RCC 7860 (cell line): Measurements from ENCODE around the gene TGM2.

Experiments used
- DNase-seq: peaks from one replicate; pipeline ENCODE4 v3.0.0-alpha.2; 2015; ENCODE audit warnings: low spot score
- FAIRE-seq: peaks from 2 replicates; lab custom pipeline; 2012; peaks lifted over from hg19 to GRCh38; lab: Jason Lieb, UNC

TGM2 gene

DNA sequence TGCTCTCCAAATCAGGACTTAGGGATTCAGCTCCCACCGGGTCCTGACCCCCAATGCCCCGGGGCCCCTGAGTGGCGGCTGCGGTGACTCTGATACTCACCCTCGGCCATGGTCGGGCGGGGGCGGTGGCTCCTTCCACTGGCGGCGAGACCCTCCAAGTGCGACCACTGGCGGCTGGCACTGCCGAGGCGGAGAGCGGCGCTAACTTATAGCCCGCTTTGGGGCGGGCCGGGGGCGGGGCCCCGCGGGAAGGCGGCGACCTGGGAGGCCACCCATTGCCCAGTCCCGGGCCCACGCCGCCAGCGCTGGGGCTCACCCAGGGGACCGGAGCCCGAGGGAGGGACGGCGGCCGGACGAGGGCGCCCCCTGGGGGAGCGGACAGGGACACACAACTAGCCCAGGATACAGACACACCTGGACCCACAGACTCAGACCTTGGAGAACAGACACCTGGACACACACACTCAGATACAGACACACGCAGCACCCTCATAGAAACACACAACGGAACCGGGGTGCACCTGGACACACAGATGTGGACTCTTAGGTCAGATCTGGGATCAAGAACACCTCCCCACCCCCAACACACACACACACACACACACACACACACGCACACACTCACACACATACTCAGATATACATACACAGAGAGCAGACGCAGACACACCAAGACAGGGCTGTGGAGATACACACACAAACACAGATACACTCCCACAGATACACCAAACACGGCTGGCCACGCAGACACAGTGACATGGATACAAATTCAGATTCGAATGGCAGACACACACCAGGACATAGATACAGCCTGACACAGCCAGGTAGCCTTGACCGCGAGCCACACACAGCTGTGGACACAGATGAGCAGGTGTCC lies at the start of gene TGM2:
Gene TGM2 (minus strand): TSS at position 182 of the 877 bp plus-strand sequence. CDS start 72 bp downstream, at position 110.
- peak; percentile 85 for DNase-seq
- no peak for FAIRE-seq

DNA sequence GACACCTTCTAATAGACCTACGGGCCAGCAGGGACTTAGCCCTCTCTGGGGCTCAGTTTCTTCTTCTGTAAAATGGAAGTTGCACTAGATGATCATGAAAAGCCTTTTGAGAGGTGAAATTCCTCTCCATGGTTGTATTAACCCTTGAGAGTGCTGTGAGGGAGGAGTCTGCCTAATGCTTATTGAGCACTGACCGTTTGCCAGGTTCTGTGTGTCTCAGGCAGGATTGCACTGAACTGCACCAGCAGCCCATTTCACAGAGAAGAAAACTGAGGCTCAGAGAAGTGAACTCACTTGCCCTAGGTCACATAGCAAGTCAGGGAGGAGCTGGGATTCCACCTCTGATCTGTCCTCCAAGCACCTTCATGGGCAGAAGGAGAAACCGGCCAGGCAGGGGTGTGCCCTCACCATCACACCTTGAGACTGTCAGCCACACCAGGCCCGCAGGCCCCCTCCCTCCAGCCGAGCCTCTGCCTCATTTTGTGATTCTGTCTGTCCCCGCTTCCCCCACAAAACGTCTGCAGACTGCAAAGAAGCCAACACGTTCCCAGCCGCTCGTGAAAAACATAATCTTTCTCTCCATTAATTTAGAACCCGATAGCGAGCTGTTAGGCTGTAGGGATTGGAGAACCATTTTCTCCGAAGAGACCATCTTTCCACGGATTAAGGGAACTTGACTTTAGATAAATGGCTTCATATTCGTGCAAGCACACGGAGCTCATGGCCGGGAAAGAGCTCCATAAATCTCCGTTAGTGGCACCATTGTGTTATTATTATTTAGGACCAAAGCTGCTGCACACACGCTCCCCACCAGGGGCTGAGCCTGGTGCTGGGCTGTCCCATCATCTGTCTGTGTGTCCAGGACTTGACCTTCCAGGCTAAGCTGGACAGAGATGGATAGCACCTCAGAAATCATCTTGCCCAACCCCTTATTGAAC lies 49.5 kb upstream of the TGM2 start:
- FAIRE-seq: no peak
- no peak for DNase-seq

DNA sequence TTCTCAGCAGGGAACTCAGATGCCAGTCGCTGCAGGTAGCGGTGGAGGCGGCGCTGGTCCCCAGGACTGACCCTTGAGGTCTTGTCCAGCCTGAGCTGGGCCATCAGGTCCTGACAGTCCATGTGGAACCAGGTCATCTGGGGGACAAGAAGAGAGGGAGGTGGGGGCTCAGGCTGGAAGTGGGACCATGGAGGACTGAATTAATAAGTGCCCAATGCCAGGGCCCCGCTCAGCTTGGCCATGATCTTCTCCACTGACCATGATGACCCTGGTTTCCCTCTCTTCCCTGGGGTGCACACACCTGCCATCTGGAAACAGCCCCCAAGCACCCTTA lies 48.5 kb upstream of the TGM2 start:
- DNase-seq: no peak
- FAIRE-seq: no peak

DNA sequence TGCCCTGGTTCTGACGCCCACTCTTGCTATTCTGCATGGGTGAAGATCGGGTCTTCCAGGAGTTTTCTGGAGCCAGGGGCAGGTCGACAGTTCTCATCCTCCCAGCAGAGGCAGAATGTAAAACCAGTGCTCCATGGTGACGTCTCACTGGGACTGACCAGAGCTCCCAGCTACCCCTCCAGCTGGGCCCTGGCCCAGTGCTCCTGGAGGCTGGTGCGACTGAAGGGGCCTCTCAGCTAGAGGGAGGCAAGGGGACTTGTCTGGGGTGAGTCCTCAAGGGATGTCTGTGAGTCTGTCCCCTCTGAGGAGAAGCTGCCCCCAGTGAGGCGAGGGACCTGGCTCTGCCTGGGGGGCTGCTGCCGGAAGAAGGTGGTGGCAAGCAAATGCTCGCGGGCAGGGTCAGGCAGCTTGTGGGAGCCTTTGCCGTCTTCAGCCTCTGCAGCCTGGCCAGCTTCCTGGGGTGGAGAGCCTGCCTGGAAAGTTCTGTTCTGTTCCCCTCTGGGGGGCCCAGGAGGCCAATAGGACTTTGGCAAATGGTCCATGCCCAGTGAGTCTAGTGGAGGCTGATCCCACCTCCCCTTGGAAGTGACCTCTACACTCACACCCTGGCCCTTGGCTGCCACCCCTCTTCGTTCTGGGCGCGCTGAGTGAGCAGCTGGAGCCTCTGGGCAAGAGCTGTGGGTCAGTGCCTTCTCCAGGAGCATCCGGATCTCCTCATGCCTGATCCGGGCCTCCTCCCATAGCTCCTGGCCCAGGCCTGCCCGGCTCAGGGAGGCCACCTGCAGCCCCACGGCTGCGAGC lies 47.9 kb upstream of the TGM2 start:
- DNase-seq (no peak), FAIRE-seq (no peak)

DNA sequence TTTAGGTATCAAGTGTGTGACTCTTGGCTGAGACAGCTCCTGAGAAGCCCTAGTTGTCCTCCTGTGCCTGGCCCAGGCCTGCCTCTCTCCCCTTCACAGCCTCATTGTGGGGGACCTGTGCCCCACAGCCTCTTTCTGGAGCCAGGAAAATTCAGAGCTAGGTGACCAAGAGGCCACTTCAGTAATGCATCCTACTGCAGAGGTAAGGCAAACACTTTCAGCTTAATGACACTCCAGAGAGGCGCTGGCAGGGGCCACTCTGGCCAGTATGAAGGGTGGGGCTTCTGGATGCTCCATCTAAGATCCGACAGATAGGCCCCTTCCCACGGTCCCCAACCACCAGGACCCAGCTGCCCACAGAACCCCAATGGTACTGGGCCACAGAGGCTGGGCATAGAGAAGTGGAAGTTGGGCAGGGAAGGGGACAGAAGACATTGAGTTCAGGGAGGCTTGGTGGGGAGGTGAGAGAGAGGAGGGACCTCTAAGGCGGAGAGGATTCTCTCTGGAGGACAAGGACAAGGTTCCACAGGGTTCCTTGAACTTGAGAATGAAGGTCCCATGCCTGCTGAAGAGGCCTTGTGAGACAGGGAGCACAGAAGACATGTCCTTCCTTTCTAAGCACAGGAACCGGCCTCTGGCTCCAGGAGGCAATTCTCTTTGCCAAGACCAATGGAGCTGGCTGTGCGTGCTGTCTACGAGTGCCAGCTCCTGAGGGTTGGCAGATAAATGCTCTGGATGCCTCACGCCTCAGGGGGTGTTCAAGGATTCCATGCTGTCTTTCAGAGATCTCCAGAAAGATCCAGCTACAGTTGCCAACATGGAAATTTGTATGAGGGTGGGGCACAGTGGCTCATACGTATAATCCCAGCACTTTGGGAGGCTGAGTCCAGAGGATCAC lies 46.4 kb upstream of the TGM2 start:
- FAIRE-seq (no peak), DNase-seq (no peak)

DNA sequence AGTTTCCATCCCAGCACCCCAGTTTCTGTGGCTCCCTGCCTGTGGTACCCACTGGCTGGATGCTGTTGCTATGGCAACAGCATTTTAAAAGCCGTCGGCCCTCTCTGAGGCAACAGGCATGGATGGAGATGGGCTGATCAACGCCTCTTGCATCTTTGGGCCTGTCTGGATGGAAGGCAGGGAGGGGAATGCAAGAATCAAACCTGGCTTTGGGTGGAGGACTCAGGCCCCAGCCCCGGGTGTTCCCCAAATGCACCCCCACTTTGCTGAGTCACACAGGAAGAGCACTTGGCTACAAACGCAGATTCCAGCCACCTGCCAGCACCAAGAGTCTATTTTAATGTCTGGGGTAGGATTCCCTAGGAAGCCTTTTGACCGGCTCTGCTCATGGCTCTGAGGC lies 45.7 kb upstream of the TGM2 start:
- FAIRE-seq (no peak), DNase-seq (no peak)

DNA sequence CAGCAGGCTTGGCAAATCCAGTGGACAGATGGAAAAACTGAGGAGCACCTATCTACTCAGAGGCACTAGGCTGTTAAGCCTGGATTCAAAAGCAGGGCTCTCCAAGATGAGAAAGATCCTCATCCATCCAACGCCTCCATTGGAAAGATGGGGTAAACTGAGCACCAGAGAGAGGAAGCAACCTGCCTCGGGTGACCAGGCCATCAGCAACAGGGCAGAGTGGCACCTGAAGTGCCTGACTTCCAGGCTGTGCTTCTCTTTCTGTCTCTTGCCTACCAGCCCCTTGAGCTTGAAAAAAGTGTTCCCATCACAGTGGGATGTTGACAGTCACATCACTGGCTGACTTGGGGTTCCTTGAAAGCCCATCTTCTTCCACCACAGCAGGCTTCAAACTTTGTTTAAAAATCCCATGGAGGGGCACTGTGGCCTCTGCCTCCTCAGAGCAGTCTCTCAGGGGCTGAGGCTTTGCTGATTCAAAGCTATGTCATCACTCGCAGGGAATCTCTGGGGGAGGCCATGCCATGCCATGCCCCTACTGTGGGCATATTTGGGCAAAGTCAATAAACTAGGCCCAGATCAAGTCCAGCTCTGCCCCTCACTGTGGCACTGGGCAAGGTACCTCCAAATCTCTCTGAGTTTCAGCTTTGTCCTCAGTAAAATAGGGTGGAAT lies 44.8 kb upstream of the TGM2 start:
- FAIRE-seq (no peak), DNase-seq (peak; percentile 53)

DNA sequence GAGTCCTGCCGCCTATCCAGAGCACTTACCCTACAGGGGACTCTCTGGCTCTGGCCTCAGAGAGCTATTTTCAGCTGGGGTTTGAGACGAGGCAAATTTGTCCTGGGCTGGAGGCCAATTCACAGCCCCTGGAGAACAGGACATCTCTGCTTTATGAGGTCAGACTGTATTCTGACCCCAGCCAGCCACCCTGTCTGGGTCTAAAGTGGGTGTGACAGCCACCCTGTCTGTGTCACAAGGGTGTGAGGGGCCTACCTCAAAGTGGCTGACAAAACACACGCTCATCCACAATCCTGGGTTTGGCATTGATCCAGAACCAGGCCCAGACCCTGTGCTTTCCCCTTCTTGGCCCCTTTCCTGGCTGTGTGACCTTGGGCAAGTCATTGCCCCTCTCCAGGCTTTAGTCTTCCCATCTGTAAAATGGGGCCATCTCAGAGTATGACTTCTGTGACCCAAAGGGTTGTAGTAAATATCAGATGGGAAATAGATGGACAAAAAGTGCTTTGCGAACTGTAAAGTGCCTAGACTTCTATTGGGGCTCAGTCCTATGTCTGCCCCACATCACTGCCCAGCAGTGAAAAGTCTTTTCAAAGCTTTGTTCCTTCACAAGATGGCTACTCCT lies 44.1 kb upstream of the TGM2 start:
- FAIRE-seq (no peak), DNase-seq (peak; percentile 60)

DNA sequence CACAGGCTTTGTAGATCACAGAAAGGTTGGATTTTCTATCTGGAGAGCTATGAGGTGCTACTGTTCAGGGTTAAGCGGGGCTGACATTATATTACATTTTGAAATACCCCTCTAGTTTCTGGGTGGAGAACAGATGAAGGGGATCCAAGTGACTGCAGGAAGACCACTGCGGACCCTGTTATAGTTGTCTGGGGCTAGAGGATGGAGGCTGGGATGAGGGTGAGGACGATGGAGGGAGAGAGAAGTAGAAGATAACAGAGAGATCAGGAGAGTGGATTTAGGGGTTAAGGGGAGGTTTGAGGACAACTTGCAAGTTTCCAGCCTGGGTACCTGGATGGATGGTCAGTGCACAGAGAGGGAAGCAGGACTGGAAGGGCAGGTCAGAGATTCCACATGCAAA lies 43.5 kb upstream of the TGM2 start:
- FAIRE-seq: no peak
- DNase-seq: no peak

DNA sequence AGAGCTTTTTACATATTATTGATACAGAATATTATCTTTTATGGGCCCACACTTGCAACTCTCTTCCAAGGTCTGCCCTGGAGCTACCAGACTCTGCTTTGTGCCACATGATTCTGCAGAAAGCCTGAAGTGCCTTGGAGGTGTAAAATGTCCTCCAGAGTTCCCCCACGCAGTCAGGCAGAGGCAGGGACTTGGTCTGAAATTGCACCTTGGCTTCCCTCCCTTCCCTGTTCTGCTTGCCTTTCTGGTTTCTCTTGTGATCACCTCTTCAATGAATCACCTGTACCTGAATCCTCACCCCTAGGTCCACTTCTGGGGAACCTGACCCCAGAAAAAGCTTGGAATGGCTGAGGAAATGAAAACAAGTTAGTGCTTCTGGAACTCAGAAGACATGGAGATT lies 43.0 kb upstream of the TGM2 start:
- FAIRE-seq: no peak
- DNase-seq: no peak

DNA sequence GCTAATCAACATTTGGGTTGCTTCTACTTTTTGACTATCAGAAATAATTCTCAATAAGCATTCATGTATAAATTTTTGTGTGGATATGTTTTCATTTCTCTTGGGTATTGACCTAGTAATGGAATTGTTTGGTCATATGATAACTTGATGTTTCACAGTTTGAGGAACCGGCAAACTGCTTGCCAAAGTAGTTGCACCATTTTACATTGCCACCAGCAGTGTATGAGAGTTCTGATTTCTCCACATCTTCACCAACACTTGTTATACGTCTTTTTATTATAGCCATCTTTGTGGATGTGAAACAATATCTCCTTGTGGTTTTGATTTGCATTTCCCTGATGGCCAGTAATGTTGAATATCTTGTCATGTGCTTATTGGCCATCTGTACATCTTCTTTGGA lies 42.6 kb upstream of the TGM2 start:
- FAIRE-seq (no peak), DNase-seq (no peak)

DNA sequence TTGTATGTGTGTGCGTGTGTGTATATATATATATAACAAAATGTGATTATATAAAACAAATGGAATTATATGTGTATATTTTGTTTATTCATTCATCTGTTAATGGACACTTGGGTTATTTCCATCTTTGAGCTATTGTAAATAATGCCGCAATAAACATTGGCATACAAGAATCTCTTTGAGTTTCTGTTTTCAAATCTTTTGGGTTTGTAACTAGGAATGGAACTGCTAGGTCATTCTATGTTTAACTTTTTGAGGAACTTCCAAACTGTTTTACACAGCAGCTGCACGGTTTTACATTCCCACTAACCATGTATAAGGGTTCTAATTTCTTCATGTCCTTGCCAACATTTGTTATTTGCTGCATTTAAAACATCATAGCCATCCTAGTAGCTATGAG lies 39.9 kb upstream of the TGM2 start:
- FAIRE-seq (peak; percentile 24), DNase-seq (no peak)

DNA sequence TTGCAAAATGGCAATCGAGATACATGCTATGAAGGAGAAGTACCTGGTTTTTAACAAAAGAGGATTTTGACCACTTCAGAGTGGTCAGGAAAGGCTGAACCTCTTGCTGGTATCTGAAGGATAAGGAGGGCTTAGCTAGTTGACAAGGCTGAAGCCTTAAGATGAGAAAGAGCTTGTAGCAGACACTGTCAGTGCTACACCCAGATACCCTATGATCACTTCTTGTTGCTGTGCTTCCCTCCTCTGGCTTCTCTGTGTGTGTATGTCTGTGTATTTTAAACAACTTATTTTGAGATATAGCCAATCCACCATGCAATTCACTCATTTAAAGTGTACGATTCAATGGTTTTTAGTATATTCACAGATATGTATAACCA lies 38.9 kb upstream of the TGM2 start:
- DNase-seq (no peak), FAIRE-seq (no peak)

DNA sequence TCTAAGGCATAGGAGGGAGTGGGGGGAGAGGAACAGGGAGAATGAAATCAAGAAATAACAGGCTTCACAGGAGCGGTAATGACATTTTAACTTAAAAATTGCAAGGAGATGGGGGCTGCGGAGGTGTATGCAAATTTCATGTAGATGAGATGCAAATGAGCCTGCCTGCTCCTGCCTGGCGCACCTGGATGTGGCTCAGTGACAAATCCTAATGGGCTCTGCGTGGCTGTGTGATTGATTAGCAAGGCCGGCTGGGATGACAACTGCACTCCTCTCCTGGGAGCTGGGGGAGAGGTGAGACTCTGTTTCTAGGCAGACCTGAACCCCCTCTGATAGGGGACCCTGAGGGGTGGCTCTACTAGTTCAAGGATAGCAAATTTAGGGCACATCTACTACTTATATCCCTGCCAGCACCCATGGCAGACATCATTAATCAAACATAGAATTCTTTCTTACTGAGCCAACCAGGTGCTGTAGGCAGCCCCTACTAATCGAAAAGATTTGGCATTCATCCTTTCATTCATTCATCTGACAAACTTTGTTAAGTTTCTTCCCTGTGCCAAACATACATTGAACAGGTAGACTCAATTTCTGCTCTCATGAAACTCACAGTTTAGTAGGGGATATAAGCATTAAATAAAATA lies 38.4 kb upstream of the TGM2 start:
- FAIRE-seq: no peak
- DNase-seq: no peak

DNA sequence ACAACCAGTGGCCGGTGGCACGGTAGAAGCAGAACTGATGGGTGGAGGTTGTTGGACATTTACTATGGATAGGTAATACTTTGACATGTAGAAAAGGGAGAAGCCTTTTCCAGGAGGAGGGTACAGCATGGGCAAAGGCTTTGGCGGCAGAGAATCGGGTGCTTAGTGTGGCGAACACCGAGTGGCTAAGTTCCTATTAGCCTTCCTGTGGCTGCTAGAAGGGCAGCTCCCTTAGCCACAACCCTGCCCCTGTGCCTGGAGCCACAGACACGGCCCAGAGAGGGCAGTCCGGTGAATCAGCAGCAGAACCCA lies 37.9 kb upstream of the TGM2 start:
- DNase-seq (peak; percentile 26), FAIRE-seq (no peak)

DNA sequence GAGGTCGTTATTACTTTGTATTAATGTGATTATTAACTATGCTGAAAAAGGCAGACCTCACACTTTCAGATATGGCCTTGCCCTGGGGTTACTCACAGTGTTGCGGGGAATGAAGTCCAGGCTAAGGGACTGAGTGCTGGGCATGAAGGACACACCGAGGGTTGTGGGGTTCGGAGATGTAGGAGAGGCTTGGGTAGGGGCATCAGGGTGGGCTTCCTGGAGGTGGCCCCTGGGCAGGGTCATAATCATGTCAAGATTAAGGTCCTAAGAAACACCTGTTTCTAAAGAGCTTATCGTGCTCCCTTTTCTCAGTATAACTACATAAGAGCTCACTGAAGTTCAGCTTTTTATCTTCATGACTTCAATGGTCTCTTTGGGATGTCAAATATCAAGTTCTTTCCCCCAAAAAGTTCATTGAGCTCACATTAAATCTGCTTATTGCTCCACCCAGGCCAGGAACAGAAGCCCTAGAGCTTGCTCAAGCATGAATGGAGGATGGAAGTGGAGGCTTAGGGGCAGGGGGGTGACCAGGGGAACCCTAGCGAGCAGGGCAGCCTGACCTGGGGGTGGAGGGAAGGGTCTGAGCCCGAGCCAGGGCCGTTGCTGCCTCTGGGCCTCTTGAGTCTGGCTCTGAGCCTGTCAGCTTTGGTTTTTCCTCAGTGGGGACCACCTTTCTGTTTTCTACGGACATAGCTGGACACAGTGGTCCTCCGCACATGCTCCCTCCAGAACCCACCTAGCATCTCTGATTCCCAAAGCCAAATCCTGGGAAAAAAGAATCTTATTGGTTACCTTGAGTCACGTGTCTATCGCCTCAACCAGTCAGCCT lies 37.3 kb upstream of the TGM2 start:
- DNase-seq: no peak
- no peak for FAIRE-seq

DNA sequence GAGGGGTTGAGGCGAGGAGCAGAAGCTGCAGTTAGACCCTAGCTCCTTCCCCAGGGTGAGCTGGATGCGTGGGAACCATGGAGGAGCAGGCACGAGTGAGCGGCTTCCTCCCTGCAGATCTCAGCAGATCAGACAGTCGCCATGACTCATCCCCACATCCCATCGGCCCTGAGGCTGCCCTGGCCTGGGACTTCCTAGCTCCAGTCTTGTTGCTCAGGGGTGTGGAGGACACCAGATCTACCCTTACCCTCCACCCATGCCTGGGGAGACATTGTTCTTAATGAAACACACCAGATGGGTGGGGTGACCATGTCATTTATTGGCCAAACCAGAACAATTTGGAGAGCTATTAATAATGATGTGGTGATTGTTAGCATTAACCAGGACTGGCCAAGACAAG lies 36.3 kb upstream of the TGM2 start:
- FAIRE-seq (peak; percentile 77), DNase-seq (peak; percentile 83)

DNA sequence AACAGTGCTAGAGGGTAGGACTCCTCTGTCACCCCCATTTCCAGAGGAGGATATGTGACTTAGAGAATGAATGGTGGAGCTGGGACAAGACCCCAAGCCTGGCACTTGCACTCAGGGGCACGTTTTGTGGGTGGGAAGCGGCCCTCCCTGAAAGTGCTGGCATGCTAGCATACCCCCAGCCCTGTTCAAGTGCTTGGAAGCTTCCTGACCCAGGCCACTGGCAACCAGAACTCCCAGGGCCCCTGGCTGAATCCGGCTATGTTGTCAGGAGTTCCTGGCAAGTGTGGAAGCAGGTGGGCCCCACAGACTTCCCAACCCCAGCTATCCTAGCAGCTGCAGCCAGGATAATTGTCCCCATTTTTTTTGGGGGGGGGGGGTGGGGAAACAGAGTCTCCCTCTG lies 35.6 kb upstream of the TGM2 start:
- no peak for FAIRE-seq

More for the DNA sequence above, 35.6 kb upstream of the TGM2 start:
- DNase-seq: no peak
